Large intestine (tissue), 12 donors: ENCODE measurements around the gene TP53RK. TPM values are rescaled to one million over a fixed set of nuclear protein-coding genes. Genes with fewer than 3 reads are reported as not detected.

ENCODE experiments used
- DNase-seq, 2 donors: peaks; one replicate each; pipeline versions ENCODE4 v3.0.0 to v3.0.0-alpha.2; 2013
- H3K27ac ChIP-seq: one replicate; pipeline ENCODE4 v1.5.1; 2013; ENCODE audit warnings: low read length
- H3K27me3 ChIP-seq: 2 replicates; pipeline ENCODE4 v1.6.1; 2013; ENCODE audit warnings: low read length; ENCODE audit not compliant: control insufficient read depth, insufficient read depth
- H3K36me3 ChIP-seq: 2 replicates; pipeline ENCODE4 v1.6.1; 2013; ENCODE audit warnings: low read length; ENCODE audit not compliant: control insufficient read depth, insufficient read depth
- H3K4me1 ChIP-seq: one replicate; pipeline ENCODE4 v1.6.1; 2013; ENCODE audit warnings: low read length; ENCODE audit not compliant: control insufficient read depth, insufficient read depth
- H3K4me3 ChIP-seq: one replicate; pipeline ENCODE4 v1.5.1; 2013; ENCODE audit warnings: low read length
- H3K9me3 ChIP-seq: one replicate; pipeline ENCODE4 v1.6.1; 2013; ENCODE audit warnings: mild to moderate bottlenecking, low read depth, low read length, moderate library complexity; ENCODE audit not compliant: control insufficient read depth
- WGBS: methylation state at CpG from one replicate; pipeline ENCODE4 v1.1.5; 2013; ENCODE audit warnings: low lambda C conversion rate; ENCODE audit not compliant: insufficient coverage; 5-methylcytosine and 5-hydroxymethylcytosine counted together
- long read RNA-seq, 11 donors: transcript quantifications; one replicate each; lab custom pipeline, GENCODE V29; 2026
- polyA plus RNA-seq: library from polyadenylated mRNA; unstranded; fragments of 120-200 nt; gene quantifications from one replicate; pipeline ENCODE4 v1.2.1, GENCODE V29; 2013

Gene TP53RK
- 13.1 TPM for polyA plus RNA-seq
- long read RNA-seq, donor 1, transcript TP53RK-202 (2 exons, 3,515 nt): major isoform, 6 of 7 reads
- long read RNA-seq, donor 1, partial matches to known transcripts: 0 of 7 reads
- long read RNA-seq, donor 1, other reads (novel, unspliced or antisense): 0 of 7 reads
- long read RNA-seq, donor 2, transcript TP53RK-202 (2 exons, 3,515 nt): major isoform, 16 of 18 reads
- long read RNA-seq, donor 2, partial matches to known transcripts: 0 of 18 reads
- long read RNA-seq, donor 2, other reads (novel, unspliced or antisense): 0 of 18 reads
- long read RNA-seq, donor 3, transcript TP53RK-202 (2 exons, 3,515 nt): major isoform, 32 of 35 reads
- long read RNA-seq, donor 3, partial matches to known transcripts: 0 of 35 reads
- long read RNA-seq, donor 3, other reads (novel, unspliced or antisense): 0 of 35 reads
- long read RNA-seq, donor 4, partial matches to known transcripts: 0 of 4 reads
- long read RNA-seq, donor 4, other reads (novel, unspliced or antisense): 0 of 4 reads
- long read RNA-seq, donor 5, transcript TP53RK-202 (2 exons, 3,515 nt): major isoform, 6 of 7 reads
- long read RNA-seq, donor 5, partial matches to known transcripts: 0 of 7 reads
- long read RNA-seq, donor 5, other reads (novel, unspliced or antisense): 0 of 7 reads
- long read RNA-seq, donor 6, transcript TP53RK-202 (2 exons, 3,515 nt): major isoform, 16 of 18 reads
- long read RNA-seq, donor 6, partial matches to known transcripts: 0 of 18 reads
- long read RNA-seq, donor 6, other reads (novel, unspliced or antisense): 0 of 18 reads
- long read RNA-seq, donor 7, transcript TP53RK-202 (2 exons, 3,515 nt): major isoform, 5 of 5 reads
- long read RNA-seq, donor 7, partial matches to known transcripts: 0 of 5 reads
- long read RNA-seq, donor 7, other reads (novel, unspliced or antisense): 0 of 5 reads
- long read RNA-seq, donor 8, transcript TP53RK-202 (2 exons, 3,515 nt): major isoform, 20 of 20 reads
- long read RNA-seq, donor 8, partial matches to known transcripts: 0 of 20 reads
- long read RNA-seq, donor 8, other reads (novel, unspliced or antisense): 0 of 20 reads
- long read RNA-seq, donor 9, transcript TP53RK-202 (2 exons, 3,515 nt): major isoform, 12 of 12 reads
- long read RNA-seq, donor 9, partial matches to known transcripts: 0 of 12 reads
- long read RNA-seq, donor 9, other reads (novel, unspliced or antisense): 0 of 12 reads
- long read RNA-seq, donor 10, transcript TP53RK-202 (2 exons, 3,515 nt): major isoform, 17 of 17 reads
- long read RNA-seq, donor 10, partial matches to known transcripts: 0 of 17 reads
- long read RNA-seq, donor 10, other reads (novel, unspliced or antisense): 0 of 17 reads
- long read RNA-seq, donor 11, transcript TP53RK-202 (2 exons, 3,515 nt): major isoform, 10 of 10 reads
- long read RNA-seq, donor 11, partial matches to known transcripts: 0 of 10 reads
- long read RNA-seq, donor 11, other reads (novel, unspliced or antisense): 0 of 10 reads

- DNase-seq: peak; percentile 100
- Histone ChIP-seq H3K4me1 (no peaks in the 10 kb centered on the region), H3K36me3 (peaks cover 4% of the 10 kb centered on the region), H3K4me3 (peak within 1 kb of the TSS; percentile 71), H3K27me3 (no peaks in the 10 kb centered on the region), H3K27ac (peak within 1 kb of the TSS; percentile 89), H3K9me3 (no peaks in the 10 kb centered on the region)
- WGBS: no CpG with 5 or more reads among the region's 71 CpGs
Measured at GRCh38 chr20:46689082-46689753, at the start of gene TP53RK. Gene TP53RK, minus strand, starts transcription at chr20:46689444. Its CDS starts 30 bp downstream, at chr20:46689414.

- no peak overlapping the region for H3K4me3 ChIP-seq
- no CpG with 5 or more reads among the region's 2 CpGs for WGBS
- DNase-seq: no peak
- no peaks in the 10 kb centered on the region for H3K9me3 ChIP-seq
- no peak overlapping the region for H3K27ac ChIP-seq
- H3K36me3 ChIP-seq: peaks cover 20% of the 10 kb centered on the region
- no peaks in the 10 kb centered on the region for H3K27me3 ChIP-seq
- H3K4me1 ChIP-seq: no peaks in the 10 kb centered on the region
Measured at GRCh38 chr20:46735436-46735835, 46.2 kb upstream of the TP53RK start.

- peaks cover 35% of the 10 kb centered on the region for H3K36me3 ChIP-seq
- WGBS: no CpG with 5 or more reads among the region's 4 CpGs
- no peaks in the 10 kb centered on the region for H3K27me3 ChIP-seq
- H3K9me3 ChIP-seq: no peaks in the 10 kb centered on the region
- no peak overlapping the region for H3K4me3 ChIP-seq
- no peaks in the 10 kb centered on the region for H3K4me1 ChIP-seq
- H3K27ac ChIP-seq: no peak overlapping the region
- DNase-seq: no peak
Measured at GRCh38 chr20:46731770-46732169, 42.5 kb upstream of the TP53RK start.

- peaks cover 26% of the 10 kb centered on the region for H3K36me3 ChIP-seq
- H3K27me3 ChIP-seq: no peaks in the 10 kb centered on the region
- H3K4me1 ChIP-seq: no peaks in the 10 kb centered on the region
- H3K9me3 ChIP-seq: no peaks in the 10 kb centered on the region
- no peak overlapping the region for H3K4me3 ChIP-seq
- DNase-seq: no peak
- H3K27ac ChIP-seq: no peak overlapping the region
- WGBS: no CpG with 5 or more reads among the region's 27 CpGs
Measured at GRCh38 chr20:46725186-46726165, 36.2 kb upstream of the TP53RK start.

- WGBS: 83% methylated on average over 1 of the region's 1 CpG
- H3K9me3 ChIP-seq: no peaks in the 10 kb centered on the region
- no peak overlapping the region for H3K4me3 ChIP-seq
- no peaks in the 10 kb centered on the region for H3K27me3 ChIP-seq
- no peak overlapping the region for H3K27ac ChIP-seq
- no peak for DNase-seq
- peaks cover 31% of the 10 kb centered on the region for H3K36me3 ChIP-seq
- H3K4me1 ChIP-seq: no peaks in the 10 kb centered on the region
Measured at GRCh38 chr20:46724343-46724959, 35.2 kb upstream of the TP53RK start.

GRCh38 chr20:46723039-46723438 lies 33.8 kb upstream of the TP53RK start:
- Histone ChIP-seq H3K4me1 (no peaks in the 10 kb centered on the region), H3K27me3 (no peaks in the 10 kb centered on the region), H3K36me3 (peaks cover 24% of the 10 kb centered on the region), H3K4me3 (no peak overlapping the region), H3K27ac (no peak overlapping the region), H3K9me3 (no peaks in the 10 kb centered on the region)
- WGBS: no CpG with 5 or more reads among the region's 1 CpG
- no peak for DNase-seq

GRCh38 chr20:46722450-46722849 lies 33.2 kb upstream of the TP53RK start:
- H3K27me3 ChIP-seq: no peaks in the 10 kb centered on the region
- H3K4me1 ChIP-seq: no peaks in the 10 kb centered on the region
- H3K36me3 ChIP-seq: peaks cover 20% of the 10 kb centered on the region
- no peak for DNase-seq
- no peaks in the 10 kb centered on the region for H3K9me3 ChIP-seq
- no peak overlapping the region for H3K27ac ChIP-seq
- whole genome bisulfite sequencing: no CpG with 5 or more reads among the region's 2 CpGs
- H3K4me3 ChIP-seq: no peak overlapping the region

- no peak for DNase-seq
- Histone ChIP-seq H3K9me3 (no peaks in the 10 kb centered on the region), H3K4me1 (no peaks in the 10 kb centered on the region), H3K36me3 (peaks cover 16% of the 10 kb centered on the region), H3K27ac (no peak overlapping the region), H3K4me3 (no peak overlapping the region), H3K27me3 (no peaks in the 10 kb centered on the region)
- no CpG with 5 or more reads among the region's 1 CpG for WGBS
Measured at GRCh38 chr20:46721476-46721875, 32.2 kb upstream of the TP53RK start.
